Activated B cell treated with CpG ODN at 0.5 μM for 24 hours (primary cell): ENCODE results near the gene KRTAP9-9. TPM values are rescaled to one million over a fixed set of nuclear protein-coding genes. Genes with fewer than 3 reads are reported as not detected.

ENCODE experiments used
- ATAC-seq: fragments of 200-7000 bp; cut with Tn5 transposase; one replicate; pipeline ENCODE4 v1.10.0; 2021; ENCODE audit warnings: low read depth, mild to moderate bottlenecking, moderate library complexity
- CTCF ChIA-PET: fragments of 350-600 bp; sonication (Branson Sonifier 250); formaldehyde crosslinking; loops from one replicate; lab custom pipeline; 2021; ENCODE audit warnings: antibody characterized with exemption; lab: Charles Lee
- POLR2A ChIA-PET: fragments of 350-600 bp; sonication (Branson Sonifier 250); formaldehyde crosslinking; loops from one replicate; lab custom pipeline; 2021; ENCODE audit warnings: antibody characterized with exemption; lab: Charles Lee
- DNase-seq: peaks from one replicate; pipeline ENCODE4 v3.0.0; 2022
- H3K27ac Mint-ChIP-seq: one replicate; pipeline ENCODE4 v1.8.0; 2020; ENCODE audit warnings: mixed read lengths
- H3K27me3 Mint-ChIP-seq: one replicate; pipeline ENCODE4 v1.8.0; 2021; ENCODE audit warnings: mixed read lengths
- H3K36me3 Mint-ChIP-seq: one replicate; pipeline ENCODE4 v1.8.0; 2021; ENCODE audit warnings: low read depth, mixed read lengths
- H3K4me1 Mint-ChIP-seq: one replicate; pipeline ENCODE4 v1.8.0; 2021; ENCODE audit warnings: mixed read lengths
- H3K4me3 Mint-ChIP-seq: one replicate; pipeline ENCODE4 v1.8.0; 2020; ENCODE audit warnings: mild to moderate bottlenecking, mixed read lengths
- H3K9me3 Mint-ChIP-seq: one replicate; pipeline ENCODE4 v1.8.0; 2020; ENCODE audit warnings: mixed read lengths
- CTCF ChIP-seq: fragments of 200-600 bp; IDR thresholded peaks from one replicate; pipeline ENCODE4 v1.8.0; 2022; ENCODE audit warnings: antibody characterized with exemption, mild to moderate bottlenecking
- intact Hi-C: fragments of 100-400 bp; cut with micrococcal nuclease; formaldehyde crosslinking; loops from one replicate; pipeline ENCODE4 v1.15.1; 2024
- total RNA-seq: library from RNA; stranded (reverse); gene quantifications from 2 replicates; pipeline ENCODE4 v1.2.3, GENCODE V29; 2022

The KRTAP9-9 gene
- total RNA-seq, 1 donor from 2014 or later, result not detected

GRCh38 chr17:41296846-41297245 lies 41.7 kb downstream of the KRTAP9-9 start:
- Mint-ChIP-seq H3K36me3 (no peaks in the 10 kb centered on the region), H3K4me3 (no peak overlapping the region), H3K27me3 (peaks cover 20% of the 10 kb centered on the region), H3K9me3 (peaks cover 5% of the 10 kb centered on the region), H3K27ac (no peak overlapping the region), H3K4me1 (peaks cover under 1% of the 10 kb centered on the region)
- no peak for ATAC-seq
- ChIA-PET CTCF (no interaction called here), POLR2A (no interaction called here)
- intact Hi-C loops, result no loop called here
- DNase-seq, result no peak
- TF ChIP-seq CTCF, result no peak

DNA sequence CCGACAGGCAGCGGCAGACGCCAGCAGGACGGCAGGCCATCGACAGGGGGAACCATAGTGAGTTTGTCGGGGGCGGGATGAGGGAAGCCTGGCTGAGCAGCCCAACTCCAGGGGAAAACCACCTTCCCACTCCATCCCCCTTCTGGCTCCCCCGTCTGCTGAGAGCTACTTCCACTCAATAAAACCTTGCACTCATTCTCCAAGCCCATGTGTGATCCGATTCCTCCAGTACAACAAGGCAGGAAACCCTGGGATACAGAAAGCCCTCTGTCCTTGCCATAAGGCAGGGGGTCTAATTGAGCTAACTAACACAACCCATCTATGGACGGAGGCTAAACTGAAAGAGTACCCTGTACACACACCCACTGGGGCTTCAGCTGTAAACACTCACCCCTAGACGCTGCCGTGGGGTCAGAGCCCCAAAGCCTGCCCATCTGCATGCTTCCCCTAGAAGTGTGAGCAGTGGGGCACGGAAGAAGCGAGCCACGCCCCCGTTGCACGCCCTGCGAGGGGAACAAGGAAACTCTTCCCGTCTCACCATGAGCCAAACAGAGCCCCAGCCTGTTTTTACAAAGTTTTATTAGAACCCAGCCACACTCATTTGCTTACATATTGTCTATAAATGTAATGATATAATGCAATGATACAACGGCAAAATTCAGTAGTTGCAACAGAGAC lies 43.4 kb downstream of the KRTAP9-9 start:
- Mint-ChIP-seq H3K27ac (no peak overlapping the region), H3K36me3 (no peaks in the 10 kb centered on the region), H3K27me3 (peaks cover 20% of the 10 kb centered on the region), H3K9me3 (peaks cover 5% of the 10 kb centered on the region), H3K4me3 (no peak overlapping the region), H3K4me1 (peaks cover 7% of the 10 kb centered on the region)
- DNase-seq (no peak), ATAC-seq (no peak)
- intact Hi-C loops, result no loop called here
- ChIA-PET CTCF (no interaction called here), POLR2A (no interaction called here)
- TF ChIP-seq CTCF, result no peak

DNA sequence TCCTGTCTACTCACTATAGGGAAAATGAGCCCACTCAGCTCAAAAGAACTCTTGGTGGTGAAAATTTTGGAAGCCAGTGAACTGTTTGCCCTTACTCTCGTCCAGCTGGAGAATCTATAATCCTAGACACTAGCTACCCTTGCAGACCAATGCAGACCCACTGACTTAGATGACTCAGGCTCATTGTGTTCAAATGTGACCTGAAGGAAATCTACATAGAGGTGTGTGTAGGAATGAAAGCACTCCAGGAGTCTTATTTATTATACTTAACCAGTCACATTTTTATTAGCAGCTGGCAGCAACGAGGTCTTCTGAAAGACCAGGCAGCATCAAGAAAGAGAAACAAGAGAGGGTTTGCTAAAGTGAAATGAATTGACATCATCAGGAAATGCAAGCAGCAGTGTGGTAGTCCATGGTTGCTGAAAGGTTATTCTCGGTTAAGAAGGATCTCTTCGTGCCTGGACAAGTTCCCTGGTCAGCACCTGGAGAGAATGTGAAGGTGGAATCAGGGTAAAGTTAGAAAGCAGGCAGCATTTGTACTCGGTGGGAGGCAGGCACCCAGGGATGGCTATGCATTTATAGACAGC lies 46.1 kb downstream of the KRTAP9-9 start:
- H3K4me1 Mint-ChIP-seq, result peaks cover 13% of the 10 kb centered on the region
- H3K36me3 Mint-ChIP-seq, result no peaks in the 10 kb centered on the region
- no peak for TF ChIP-seq CTCF
- ChIA-PET CTCF (no interaction called here), POLR2A (interaction anchor here (0.6 kb wide), 1 partner anchor 321 kb away, joined by 3 read pairs; no protein-coding TSS in a partner anchor)
- ATAC-seq (no peak), DNase-seq (no peak)
- peaks cover 5% of the 10 kb centered on the region for H3K9me3 Mint-ChIP-seq
- no peak overlapping the region for H3K4me3 Mint-ChIP-seq
- H3K27ac Mint-ChIP-seq, result no peak overlapping the region
- intact Hi-C loops, result no loop called here
- H3K27me3 Mint-ChIP-seq, result peaks cover 13% of the 10 kb centered on the region

DNA sequence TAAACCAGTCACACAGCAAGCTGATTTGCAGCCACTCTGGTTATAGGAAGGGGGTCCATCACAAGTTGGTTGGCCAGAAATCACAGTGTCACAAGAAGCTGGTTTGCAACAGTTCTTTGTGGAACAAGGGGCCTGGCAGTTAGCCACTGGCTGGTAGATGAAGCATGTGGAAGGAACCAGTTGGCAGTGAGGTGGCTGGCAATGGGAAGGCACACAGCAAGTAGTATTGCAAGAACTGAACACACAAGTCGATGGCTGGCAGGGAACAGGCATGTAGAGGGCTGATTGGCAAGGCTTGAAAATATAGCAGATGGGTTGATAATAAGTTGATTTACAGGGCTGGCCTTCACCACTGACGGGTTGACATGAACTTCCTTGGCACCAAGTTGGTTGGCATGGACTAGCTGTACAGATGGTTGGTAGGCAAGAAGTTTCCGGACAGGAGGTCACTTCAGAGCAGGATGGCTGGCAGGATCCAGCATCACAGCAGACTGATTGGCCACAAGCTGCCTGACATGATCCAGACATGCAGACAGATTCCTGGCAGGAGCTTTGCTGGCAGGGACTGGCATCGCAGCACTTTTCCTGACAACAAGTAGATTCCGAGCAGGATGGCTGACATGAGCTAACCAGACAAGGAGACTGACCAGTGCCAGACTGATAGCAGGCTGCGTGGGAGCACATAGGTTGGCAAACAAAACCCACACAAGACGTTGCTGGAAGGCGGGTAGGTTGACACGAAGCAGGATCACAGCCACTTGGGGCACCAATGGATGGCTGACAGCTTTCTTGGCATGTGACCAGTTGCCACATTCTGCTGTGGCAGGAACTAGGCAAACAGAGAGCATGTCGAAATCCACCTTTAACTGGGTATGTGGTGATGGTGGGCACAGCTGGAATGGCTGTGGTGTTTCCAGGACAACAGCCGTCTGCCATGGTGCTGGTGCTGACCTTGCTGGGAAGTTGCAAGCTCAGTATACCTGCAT lies 47.0 kb downstream of the KRTAP9-9 start, which contains the start of gene KRTAP29-1:
Gene KRTAP29-1 (minus strand): TSS at position 936 of the 986 bp plus-strand sequence. CDS start 0 bp downstream, at position 936.
- peaks cover 16% of the 10 kb centered on the region for H3K4me1 Mint-ChIP-seq
- DNase-seq (no peak), ATAC-seq (no peak)
- TF ChIP-seq CTCF, result no peak
- no peak within 1 kb of the TSS for H3K27ac Mint-ChIP-seq
- no peaks in the 10 kb centered on the region for H3K36me3 Mint-ChIP-seq
- H3K9me3 Mint-ChIP-seq, result peaks cover 5% of the 10 kb centered on the region
- H3K4me3 Mint-ChIP-seq, result no peak within 1 kb of the TSS
- CTCF ChIA-PET, result no interaction called here
- intact Hi-C loops, result no loop called here
- POLR2A ChIA-PET, result no interaction called here
- H3K27me3 Mint-ChIP-seq, result peaks cover 13% of the 10 kb centered on the region
